SKM-1 treated with dmso at 0.1 percent for 144 hours (cell line): ENCODE results near the gene SPATA31A3.
"Not testable (repeated sequence)": the region's sequence is repeated elsewhere in the genome, so short reads cannot be mapped to it uniquely, and the experiment has no call there.

Source experiments
- DNase-seq: peaks from one replicate; lab custom pipeline; 2025; ENCODE audit not compliant: unreplicated experiment; lab: John Stamatoyannopoulos, UW

Gene SPATA31A3

GRCh38 chr9:66992450-66992849 is at the start of gene SPATA31A3:
Gene SPATA31A3, minus strand, starts transcription at chr9:66992550. Its CDS starts 29 bp downstream, at chr9:66992521.
- DNase-seq, result not testable (repeated sequence)

GRCh38 chr9:66952576-66952975 is 39.8 kb downstream of the SPATA31A3 start:
- not testable (repeated sequence) for DNase-seq

GRCh38 chr9:66942400-66943155 is 49.8 kb downstream of the SPATA31A3 start:
- DNase-seq, result not testable (repeated sequence)

- not testable (repeated sequence) for DNase-seq
Measured at GRCh38 chr9:66939878-66940830, 52.2 kb downstream of the SPATA31A3 start.

GRCh38 chr9:66938322-66938721 is 54.0 kb downstream of the SPATA31A3 start:
- DNase-seq, result not testable (repeated sequence)

- not testable (repeated sequence) for DNase-seq
Measured at GRCh38 chr9:66937662-66938061, 54.7 kb downstream of the SPATA31A3 start.
